Stimulated activated CD8-positive, alpha-beta memory T cell treated with anti-CD3 and anti-CD28 coated beads, Interleukin-12 subunit alpha, Interleukin-12 subunit beta, amount 100 ng/mL, for 4 hours (primary cell): Measurements from ENCODE around the gene UPK1A.

Experiments
- DNase-seq: peaks from one replicate; pipeline ENCODE4 v3.0.0-alpha.2; 2020; ENCODE audit warnings: low read depth

Gene UPK1A

GRCh38 chr19:35693422-35693821, 27.1 kb downstream of the UPK1A start:
- no peak for DNase-seq

GRCh38 chr19:35693835-35694599, 27.7 kb downstream of the UPK1A start:
- peak; percentile 70 for DNase-seq

- DNase-seq: no peak
Measured at GRCh38 chr19:35695895-35696422, 29.6 kb downstream of the UPK1A start.

- no peak for DNase-seq
Measured at GRCh38 chr19:35696835-35697234, 30.5 kb downstream of the UPK1A start.

- peak; percentile 83 for DNase-seq
Measured at GRCh38 chr19:35702223-35703012, 36.1 kb downstream of the UPK1A start.

GRCh38 chr19:35703343-35703742, 37.0 kb downstream of the UPK1A start:
- no peak for DNase-seq

- DNase-seq: no peak
Measured at GRCh38 chr19:35704218-35704617, 37.9 kb downstream of the UPK1A start, which contains the start of gene ZBTB32. TSS of gene ZBTB32 (plus strand) at chr19:35704558. CDS start at chr19:35714627, 10,069 bp downstream.

GRCh38 chr19:35708391-35708790, 42.1 kb downstream of the UPK1A start:
- DNase-seq: no peak

GRCh38 chr19:35710784-35711723, 44.7 kb downstream of the UPK1A start:
- DNase-seq: peak; percentile 34

GRCh38 chr19:35712567-35713505, 46.5 kb downstream of the UPK1A start:
- peak; percentile 45 for DNase-seq

- no peak for DNase-seq
Measured at GRCh38 chr19:35713506-35713850, 47.2 kb downstream of the UPK1A start.

- DNase-seq: no peak
Measured at GRCh38 chr19:35713904-35714495, 47.7 kb downstream of the UPK1A start.

- no peak for DNase-seq
Measured at GRCh38 chr19:35714601-35715354, 48.5 kb downstream of the UPK1A start.

GRCh38 chr19:35715355-35715809, 49.1 kb downstream of the UPK1A start:
- no peak for DNase-seq

GRCh38 chr19:35715981-35716800, 49.9 kb downstream of the UPK1A start:
- no peak for DNase-seq

- peak; percentile 95 for DNase-seq
Measured at GRCh38 chr19:35716801-35717664, 50.7 kb downstream of the UPK1A start.

GRCh38 chr19:35717665-35718344, 51.5 kb downstream of the UPK1A start, which contains the start of gene KMT2B:
TSS of gene KMT2B (plus strand) at chr19:35718003. CDS start at chr19:35718019, 16 bp downstream.
- DNase-seq: no peak
